GM18505 (cell line): ENCODE measurements around the gene CCDC187.

Experiments used
- ATAC-seq: cut with Tn5 transposase; IDR thresholded peaks from one replicate; pipeline ENCODE4 v1.9.1; 2021; ENCODE audit not compliant: unreplicated experiment
- POLR2A ChIP-seq: IDR thresholded peaks from 4 replicates; pipeline ENCODE4 v1.6.1; 2011; ENCODE audit warnings: borderline replicate concordance; ENCODE audit not compliant: insufficient read depth, insufficient read length; ENCODE audit errors: extremely low read depth

CCDC187 gene

GRCh38 chr9:136335296-136336155 is 31.6 kb upstream of the CCDC187 start:
- ATAC-seq, result no peak
- no peak for TF ChIP-seq POLR2A

- ATAC-seq, result no peak
- TF ChIP-seq POLR2A, result no peak
Observed at GRCh38 chr9:136334541-136334940, 30.6 kb upstream of the CCDC187 start.

GRCh38 chr9:136333486-136333885 is 29.6 kb upstream of the CCDC187 start:
- no peak for TF ChIP-seq POLR2A
- ATAC-seq, result no peak

GRCh38 chr9:136333045-136333444 is 29.2 kb upstream of the CCDC187 start:
- no peak for ATAC-seq
- TF ChIP-seq POLR2A, result no peak

GRCh38 chr9:136332482-136332983 is 28.6 kb upstream of the CCDC187 start:
- no peak for ATAC-seq
- no peak for TF ChIP-seq POLR2A

GRCh38 chr9:136331556-136332481 is 27.9 kb upstream of the CCDC187 start:
- no peak for ATAC-seq
- no peak for TF ChIP-seq POLR2A

- no peak for ATAC-seq
- TF ChIP-seq POLR2A, result no peak
Observed at GRCh38 chr9:136331030-136331429, 27.1 kb upstream of the CCDC187 start.

GRCh38 chr9:136330406-136330990 is 26.6 kb upstream of the CCDC187 start:
- TF ChIP-seq POLR2A, result no peak
- ATAC-seq, result no peak

GRCh38 chr9:136329636-136330405 is 25.9 kb upstream of the CCDC187 start:
- no peak for ATAC-seq

GRCh38 chr9:136329211-136329627 is 25.3 kb upstream of the CCDC187 start:
- no peak for ATAC-seq
- TF ChIP-seq POLR2A, result no peak

More at GRCh38 chr9:136329636-136330405, 25.9 kb upstream of the CCDC187 start:
- TF ChIP-seq POLR2A, result no peak

GRCh38 chr9:136328622-136329041 is 24.7 kb upstream of the CCDC187 start:
- TF ChIP-seq POLR2A, result no peak
- ATAC-seq, result no peak

GRCh38 chr9:136328011-136328621 is 24.2 kb upstream of the CCDC187 start:
- no peak for ATAC-seq
- no peak for TF ChIP-seq POLR2A

- TF ChIP-seq POLR2A, result no peak
- ATAC-seq, result no peak
Observed at GRCh38 chr9:136327304-136327974, 23.5 kb upstream of the CCDC187 start, which contains the start of gene GPSM1. Gene GPSM1 (plus strand): TSS chr9:136327539. CDS start chr9:136327696, 157 bp downstream.
